ENCODE data around the gene KRT33B.

KRT33B gene

DNA sequence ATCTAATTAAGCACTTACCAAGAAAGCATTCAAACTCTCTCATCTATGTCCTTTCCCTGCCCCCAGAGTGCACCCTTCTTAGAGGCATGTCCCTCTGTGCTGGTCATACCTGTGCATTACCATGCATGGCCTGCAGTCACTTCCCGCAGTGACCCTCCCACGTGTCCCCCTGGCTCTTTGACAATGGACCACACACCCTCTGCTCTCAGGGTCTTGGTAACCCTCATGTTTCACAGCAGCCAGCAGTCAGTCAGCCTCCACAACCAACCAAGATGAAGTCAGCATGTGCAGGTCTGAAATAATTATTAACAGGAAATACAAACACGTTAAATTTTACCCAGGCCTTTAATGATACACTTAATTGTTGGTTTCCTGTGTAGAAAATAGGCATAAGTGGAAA is 29.1 kb downstream of the KRT33B start:
- DNase-seq (no peak), ATAC-seq (ENCODE audit: insufficient read depth, low read depth) (no peak)
- Histone ChIP-seq H3K4me2 (ENCODE audit: insufficient read depth, low read length) (no peak overlapping the region), H2AFZ (ENCODE audit: low read depth, low read length) (no peak overlapping the region), H3K9me3 (ENCODE audit: insufficient read depth, low read length, severe bottlenecking) (no peaks in the 10 kb centered on the region), H3K36me3 (ENCODE audit: insufficient read depth, low read length) (no peaks in the 10 kb centered on the region), H3K27me3 (ENCODE audit: insufficient read depth, low read length, poor library complexity) (peaks cover 3% of the 10 kb centered on the region), H3K4me3 (ENCODE audit: low read depth in 1 of 2, low read length in 2 of 2) (no peak overlapping the region), H3K9ac (ENCODE audit: low read depth, low read length) (no peak overlapping the region), H3K79me2 (ENCODE audit: insufficient read depth, low read length) (no peaks in the 10 kb centered on the region), H3K27ac (ENCODE audit: low read length) (no peak overlapping the region), H4K20me1 (ENCODE audit: insufficient read depth, low read length) (no peaks in the 10 kb centered on the region), H3K4me1 (ENCODE audit: insufficient read depth, low read length) (no peaks in the 10 kb centered on the region)
- TF ChIP-seq EZH2 (IDR thresholded peaks at IDR 0.05; ENCODE audit: borderline replicate concordance, low read depth, low read length, severe bottlenecking), result no peak
- TF ChIP-seq, protein P1, sequence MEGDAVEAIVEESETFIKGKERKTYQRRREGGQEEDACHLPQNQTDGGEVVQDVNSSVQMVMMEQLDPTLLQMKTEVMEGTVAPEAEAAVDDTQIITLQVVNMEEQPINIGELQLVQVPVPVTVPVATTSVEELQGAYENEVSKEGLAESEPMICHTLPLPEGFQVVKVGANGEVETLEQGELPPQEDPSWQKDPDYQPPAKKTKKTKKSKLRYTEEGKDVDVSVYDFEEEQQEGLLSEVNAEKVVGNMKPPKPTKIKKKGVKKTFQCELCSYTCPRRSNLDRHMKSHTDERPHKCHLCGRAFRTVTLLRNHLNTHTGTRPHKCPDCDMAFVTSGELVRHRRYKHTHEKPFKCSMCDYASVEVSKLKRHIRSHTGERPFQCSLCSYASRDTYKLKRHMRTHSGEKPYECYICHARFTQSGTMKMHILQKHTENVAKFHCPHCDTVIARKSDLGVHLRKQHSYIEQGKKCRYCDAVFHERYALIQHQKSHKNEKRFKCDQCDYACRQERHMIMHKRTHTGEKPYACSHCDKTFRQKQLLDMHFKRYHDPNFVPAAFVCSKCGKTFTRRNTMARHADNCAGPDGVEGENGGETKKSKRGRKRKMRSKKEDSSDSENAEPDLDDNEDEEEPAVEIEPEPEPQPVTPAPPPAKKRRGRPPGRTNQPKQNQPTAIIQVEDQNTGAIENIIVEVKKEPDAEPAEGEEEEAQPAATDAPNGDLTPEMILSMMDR (IDR thresholded peaks at IDR 0.05; ENCODE audit: borderline replicate concordance, extremely low read depth, low read length, poor library complexity, severe bottlenecking), result no peak

DNA sequence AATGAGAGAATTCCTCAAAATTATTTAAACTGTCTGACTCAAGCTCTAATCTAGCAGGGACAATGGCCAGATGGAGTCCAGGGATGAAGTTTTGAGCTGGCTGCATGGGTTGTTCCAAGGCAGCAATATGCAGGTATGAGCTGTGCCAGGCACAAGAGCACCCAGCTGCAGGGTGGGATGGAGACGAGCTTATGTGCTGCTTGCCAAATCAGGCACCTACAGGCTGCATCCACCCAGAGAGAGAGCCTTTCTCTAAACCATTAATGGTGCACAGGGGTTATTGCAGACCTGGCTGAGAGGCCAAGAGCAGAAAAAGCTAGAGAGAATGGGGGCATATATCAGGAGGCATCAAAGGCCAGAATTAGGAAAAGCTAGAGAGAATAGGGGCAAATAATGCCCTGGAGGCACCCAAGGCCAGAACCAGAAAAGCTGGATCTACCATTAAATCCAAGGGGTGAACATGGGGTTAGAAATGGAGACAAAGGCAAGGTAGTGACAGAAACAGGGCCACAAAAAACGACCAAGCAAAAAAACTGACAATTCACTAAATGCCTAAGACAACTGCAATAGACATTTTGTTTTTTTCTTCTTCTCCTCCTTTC is 29.9 kb downstream of the KRT33B start:
- H3K4me1 ChIP-seq (ENCODE audit: insufficient read depth, low read length), result no peaks in the 10 kb centered on the region

DNA sequence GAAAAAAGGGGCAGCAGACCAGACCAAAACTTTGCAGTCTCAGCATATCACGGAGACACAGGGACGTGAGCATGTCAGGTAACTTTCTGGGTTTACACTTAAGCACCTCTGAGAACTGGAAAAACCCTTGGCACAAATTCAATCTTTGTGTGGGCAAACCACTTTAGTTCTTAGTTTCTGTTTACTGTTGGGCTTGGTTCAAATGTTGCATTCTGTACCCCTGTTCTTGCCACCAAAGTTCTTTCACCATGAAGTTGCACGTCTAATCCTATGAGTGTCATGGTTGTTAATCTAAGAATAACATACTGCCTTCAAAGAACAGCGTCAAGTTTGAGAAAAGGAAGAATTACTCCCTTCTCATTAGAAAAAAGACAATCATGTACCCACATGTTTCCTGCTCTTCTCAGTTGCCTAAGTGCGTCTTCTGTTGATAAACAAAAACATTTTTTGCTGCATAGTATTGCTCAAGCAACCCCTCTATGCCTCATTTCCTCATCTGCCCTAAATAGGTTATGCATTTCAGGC is 30.6 kb downstream of the KRT33B start:
- no peak overlapping the region for H3K4me2 ChIP-seq (ENCODE audit: insufficient read depth, low read length)
- no peaks in the 10 kb centered on the region for H4K20me1 ChIP-seq (ENCODE audit: insufficient read depth, low read length)
- no peaks in the 10 kb centered on the region for H3K9me3 ChIP-seq (ENCODE audit: insufficient read depth, low read length, severe bottlenecking)
- no peak overlapping the region for H2AFZ ChIP-seq (ENCODE audit: low read depth, low read length)
- peaks cover 3% of the 10 kb centered on the region for H3K27me3 ChIP-seq (ENCODE audit: insufficient read depth, low read length, poor library complexity)
- no peak overlapping the region for H3K27ac ChIP-seq (ENCODE audit: low read length)
- DNase-seq (no peak), ATAC-seq (ENCODE audit: insufficient read depth, low read depth) (no peak)
- H3K9ac ChIP-seq (ENCODE audit: low read depth, low read length), result no peak overlapping the region
- TF ChIP-seq EZH2 (IDR thresholded peaks at IDR 0.05; ENCODE audit: borderline replicate concordance, low read depth, low read length, severe bottlenecking), result no peak
- TF ChIP-seq, protein P1 (IDR thresholded peaks at IDR 0.05; ENCODE audit: borderline replicate concordance, extremely low read depth, low read length, poor library complexity, severe bottlenecking), result no peak
- H3K4me1 ChIP-seq (ENCODE audit: insufficient read depth, low read length), result no peaks in the 10 kb centered on the region
- no peaks in the 10 kb centered on the region for H3K36me3 ChIP-seq (ENCODE audit: insufficient read depth, low read length)
- H3K4me3 ChIP-seq (ENCODE audit: low read depth in 1 of 2, low read length in 2 of 2), result no peak overlapping the region
- H3K79me2 ChIP-seq (ENCODE audit: insufficient read depth, low read length), result no peaks in the 10 kb centered on the region

More for the DNA sequence above, 29.9 kb downstream of the KRT33B start:
- Histone ChIP-seq H3K27me3 (ENCODE audit: insufficient read depth, low read length, poor library complexity) (peaks cover 3% of the 10 kb centered on the region), H3K79me2 (ENCODE audit: insufficient read depth, low read length) (no peaks in the 10 kb centered on the region), H3K36me3 (ENCODE audit: insufficient read depth, low read length) (no peaks in the 10 kb centered on the region), H3K9me3 (ENCODE audit: insufficient read depth, low read length, severe bottlenecking) (no peaks in the 10 kb centered on the region), H3K4me3 (ENCODE audit: low read depth in 1 of 2, low read length in 2 of 2) (no peak overlapping the region), H3K27ac (ENCODE audit: low read length) (no peak overlapping the region), H4K20me1 (ENCODE audit: insufficient read depth, low read length) (no peaks in the 10 kb centered on the region), H3K9ac (ENCODE audit: low read depth, low read length) (no peak overlapping the region), H3K4me2 (ENCODE audit: insufficient read depth, low read length) (no peak overlapping the region), H2AFZ (ENCODE audit: low read depth, low read length) (no peak overlapping the region)
- ATAC-seq (ENCODE audit: insufficient read depth, low read depth), result no peak
- no peak for DNase-seq
- no peak for TF ChIP-seq EZH2 (IDR thresholded peaks at IDR 0.05; ENCODE audit: borderline replicate concordance, low read depth, low read length, severe bottlenecking)
- TF ChIP-seq, protein P1 (IDR thresholded peaks at IDR 0.05; ENCODE audit: borderline replicate concordance, extremely low read depth, low read length, poor library complexity, severe bottlenecking), result no peak
